GM19467 (cell line): Measurements from ENCODE around the gene XCL2.
"Not testable (repeated sequence)": the region's sequence is repeated elsewhere in the genome, so short reads cannot be mapped to it uniquely, and the experiment has no call there.

Source experiments
- ATAC-seq: cut with Tn5 transposase; IDR thresholded peaks from one replicate; pipeline ENCODE4 v1.9.1; 2021; ENCODE audit warnings: mild to moderate bottlenecking, moderate library complexity; ENCODE audit not compliant: unreplicated experiment

XCL2 gene

GRCh38 chr1:168543840-168544498, at the start of gene XCL2:
Gene XCL2, minus strand, starts transcription at chr1:168543997. Its CDS starts 33 bp downstream, at chr1:168543964.
- not testable (repeated sequence) for ATAC-seq

- no peak for ATAC-seq
Observed at GRCh38 chr1:168591641-168592250, 47.9 kb upstream of the XCL2 start.

GRCh38 chr1:168591066-168591465, 47.3 kb upstream of the XCL2 start:
- no peak for ATAC-seq

GRCh38 chr1:168589167-168589566, 45.4 kb upstream of the XCL2 start:
- ATAC-seq = no peak

- no peak for ATAC-seq
Observed at GRCh38 chr1:168585937-168586336, 42.1 kb upstream of the XCL2 start.

- no peak for ATAC-seq
Observed at GRCh38 chr1:168585191-168585590, 41.4 kb upstream of the XCL2 start.

- no peak for ATAC-seq
Observed at GRCh38 chr1:168583571-168583970, 39.8 kb upstream of the XCL2 start.

- no peak for ATAC-seq
Observed at GRCh38 chr1:168582688-168583336, 39.0 kb upstream of the XCL2 start.

GRCh38 chr1:168581817-168582572, 38.2 kb upstream of the XCL2 start:
- no peak for ATAC-seq

- ATAC-seq = not testable (repeated sequence)
Observed at GRCh38 chr1:168580991-168581390, 37.2 kb upstream of the XCL2 start.

GRCh38 chr1:168580290-168580689, 36.5 kb upstream of the XCL2 start:
- not testable (repeated sequence) for ATAC-seq

GRCh38 chr1:168578531-168579185, 34.9 kb upstream of the XCL2 start:
- ATAC-seq = not testable (repeated sequence)

- ATAC-seq = not testable (repeated sequence)
Observed at GRCh38 chr1:168576245-168576688, 32.5 kb upstream of the XCL2 start, which contains the start of gene XCL1. Gene XCL1, plus strand, starts transcription at chr1:168576605. Its CDS starts 33 bp downstream, at chr1:168576638.

GRCh38 chr1:168574234-168574633, 30.4 kb upstream of the XCL2 start:
- ATAC-seq = not testable (repeated sequence)

- ATAC-seq = no peak
Observed at GRCh38 chr1:168572633-168573032, 28.8 kb upstream of the XCL2 start.

GRCh38 chr1:168570652-168571051, 26.9 kb upstream of the XCL2 start:
- ATAC-seq = no peak

GRCh38 chr1:168568346-168568745, 24.5 kb upstream of the XCL2 start:
- no peak for ATAC-seq

- no peak for ATAC-seq
Observed at GRCh38 chr1:168567568-168567967, 23.8 kb upstream of the XCL2 start.

GRCh38 chr1:168567007-168567406, 23.2 kb upstream of the XCL2 start:
- ATAC-seq = no peak

- no peak for ATAC-seq
Observed at GRCh38 chr1:168565825-168566224, 22.0 kb upstream of the XCL2 start.

- ATAC-seq = no peak
Observed at GRCh38 chr1:168561989-168562388, 18.2 kb upstream of the XCL2 start.
